ENCODE results near the gene INTS6.

INTS6 gene

DNA sequence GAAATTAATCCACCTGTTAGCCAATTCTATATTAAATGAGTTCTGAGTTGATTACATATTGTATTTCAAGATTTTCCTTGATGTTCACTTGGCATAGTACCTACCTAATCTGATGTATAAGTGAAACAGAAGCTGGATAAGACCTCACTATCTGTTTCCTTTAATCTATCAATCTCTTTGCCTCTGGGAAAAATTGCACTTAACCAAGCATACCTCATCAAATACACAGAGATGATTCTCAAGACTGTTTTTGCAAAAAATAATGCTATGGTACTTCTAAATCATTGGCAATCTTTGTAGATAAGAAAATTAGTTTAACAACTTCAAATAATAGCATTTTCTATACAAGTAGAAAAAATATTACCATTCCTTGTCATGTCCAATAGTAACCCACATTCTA lies 58.1 kb downstream of the INTS6 start:
- H3F3A ChIP-seq (ENCODE audit: control insufficient read depth, insufficient read depth): no peaks in the 10 kb centered on the region
- peaks cover 29% of the 10 kb centered on the region for H3K79me2 ChIP-seq (ENCODE audit: control insufficient read depth, low read length)
- peaks cover 11% of the 10 kb centered on the region for H3K36me3 ChIP-seq (ENCODE audit: control insufficient read depth, low read length)

GRCh38 chr13:51385114-51385513 lies 67.7 kb downstream of the INTS6 start:
- H3K4me1 ChIP-seq (ENCODE audit: control insufficient read depth, low read length): no peaks in the 10 kb centered on the region
- H3K36me3 ChIP-seq (ENCODE audit: control insufficient read depth, low read length): peaks cover 24% of the 10 kb centered on the region
- no peaks in the 10 kb centered on the region for H3K79me2 ChIP-seq (ENCODE audit: control insufficient read depth, low read length)
- H3K9me2 ChIP-seq (replicated peaks; ENCODE audit: control insufficient read depth, low read length): no peaks in the 10 kb centered on the region
- H3K4me2 ChIP-seq (ENCODE audit: low read length): no peak overlapping the region
- no peaks in the 10 kb centered on the region for H3K9me3 ChIP-seq (ENCODE audit: control insufficient read depth, insufficient read depth, low read length)
- TF ChIP-seq EZH2phosphoT487 (IDR thresholded peaks at IDR 0.05; ENCODE audit: borderline replicate concordance, low read length): no peak
- TF ChIP-seq, protein P1, sequence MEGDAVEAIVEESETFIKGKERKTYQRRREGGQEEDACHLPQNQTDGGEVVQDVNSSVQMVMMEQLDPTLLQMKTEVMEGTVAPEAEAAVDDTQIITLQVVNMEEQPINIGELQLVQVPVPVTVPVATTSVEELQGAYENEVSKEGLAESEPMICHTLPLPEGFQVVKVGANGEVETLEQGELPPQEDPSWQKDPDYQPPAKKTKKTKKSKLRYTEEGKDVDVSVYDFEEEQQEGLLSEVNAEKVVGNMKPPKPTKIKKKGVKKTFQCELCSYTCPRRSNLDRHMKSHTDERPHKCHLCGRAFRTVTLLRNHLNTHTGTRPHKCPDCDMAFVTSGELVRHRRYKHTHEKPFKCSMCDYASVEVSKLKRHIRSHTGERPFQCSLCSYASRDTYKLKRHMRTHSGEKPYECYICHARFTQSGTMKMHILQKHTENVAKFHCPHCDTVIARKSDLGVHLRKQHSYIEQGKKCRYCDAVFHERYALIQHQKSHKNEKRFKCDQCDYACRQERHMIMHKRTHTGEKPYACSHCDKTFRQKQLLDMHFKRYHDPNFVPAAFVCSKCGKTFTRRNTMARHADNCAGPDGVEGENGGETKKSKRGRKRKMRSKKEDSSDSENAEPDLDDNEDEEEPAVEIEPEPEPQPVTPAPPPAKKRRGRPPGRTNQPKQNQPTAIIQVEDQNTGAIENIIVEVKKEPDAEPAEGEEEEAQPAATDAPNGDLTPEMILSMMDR (IDR thresholded peaks at IDR 0.05; ENCODE audit: low read depth, low read length, poor library complexity, severe bottlenecking): no peak
- H3K4me3 ChIP-seq (ENCODE audit: low read length): no peak overlapping the region
- no peaks in the 10 kb centered on the region for H3F3A ChIP-seq (ENCODE audit: control insufficient read depth, insufficient read depth)
- H4K20me1 ChIP-seq (ENCODE audit: control insufficient read depth, insufficient read depth, low read depth, low read length): no peaks in the 10 kb centered on the region
- H3K27ac ChIP-seq (ENCODE audit: low read depth, low read length): no peak overlapping the region
- no peaks in the 10 kb centered on the region for H3K27me3 ChIP-seq (ENCODE audit: control insufficient read depth, low read length)

More for the DNA sequence above, 58.1 kb downstream of the INTS6 start:
- Histone ChIP-seq H3K27me3 (ENCODE audit: control insufficient read depth, low read length) (no peaks in the 10 kb centered on the region), H3K4me3 (ENCODE audit: low read length) (no peak overlapping the region), H4K20me1 (ENCODE audit: control insufficient read depth, insufficient read depth, low read depth, low read length) (no peaks in the 10 kb centered on the region; the same call in 1 of the 2 replicates), H3K27ac (ENCODE audit: low read depth, low read length) (no peak overlapping the region), H3K4me1 (ENCODE audit: control insufficient read depth, low read length) (peaks cover 6% of the 10 kb centered on the region), H3K9me3 (ENCODE audit: control insufficient read depth, insufficient read depth, low read length) (no peaks in the 10 kb centered on the region), H3K9me2 (replicated peaks; ENCODE audit: control insufficient read depth, low read length) (no peaks in the 10 kb centered on the region), H3K4me2 (ENCODE audit: low read length) (no peak overlapping the region)
- TF ChIP-seq EZH2phosphoT487 (IDR thresholded peaks at IDR 0.05; ENCODE audit: borderline replicate concordance, low read length): no peak
- TF ChIP-seq, protein P1 (IDR thresholded peaks at IDR 0.05; ENCODE audit: low read depth, low read length, poor library complexity, severe bottlenecking): no peak

GRCh38 chr13:51380269-51380668 lies 72.6 kb downstream of the INTS6 start:
- Histone ChIP-seq H4K20me1 (ENCODE audit: control insufficient read depth, insufficient read depth, low read depth, low read length) (no peaks in the 10 kb centered on the region), H3K4me1 (ENCODE audit: control insufficient read depth, low read length) (no peaks in the 10 kb centered on the region), H3K79me2 (ENCODE audit: control insufficient read depth, low read length) (no peaks in the 10 kb centered on the region), H3K27ac (ENCODE audit: low read depth, low read length) (no peak overlapping the region), H3K27me3 (ENCODE audit: control insufficient read depth, low read length) (no peaks in the 10 kb centered on the region), H3K4me2 (ENCODE audit: low read length) (no peak overlapping the region), H3F3A (ENCODE audit: control insufficient read depth, insufficient read depth) (no peaks in the 10 kb centered on the region), H3K9me3 (ENCODE audit: control insufficient read depth, insufficient read depth, low read length) (no peaks in the 10 kb centered on the region), H3K9me2 (replicated peaks; ENCODE audit: control insufficient read depth, low read length) (no peaks in the 10 kb centered on the region), H3K36me3 (ENCODE audit: control insufficient read depth, low read length) (peaks cover 47% of the 10 kb centered on the region), H3K4me3 (ENCODE audit: low read length) (no peak overlapping the region)
- TF ChIP-seq, protein P1 (IDR thresholded peaks at IDR 0.05; ENCODE audit: low read depth, low read length, poor library complexity, severe bottlenecking): no peak
- TF ChIP-seq EZH2phosphoT487 (IDR thresholded peaks at IDR 0.05; ENCODE audit: borderline replicate concordance, low read length): no peak
